AG04450 (cell line): ENCODE measurements around the gene COLEC12. TPM values are rescaled to one million over a fixed set of nuclear protein-coding genes. Genes with fewer than 3 reads are reported as not detected.

ENCODE experiments used
- CTCF ChIA-PET: fragments of 300-600, 350-600 bp; formaldehyde crosslinking; extraction: SDS; loops from one replicate; lab custom pipeline; 2022; ENCODE audit warnings: antibody characterized with exemption, inconsistent platforms; lab: Charles Lee
- POLR2A ChIA-PET: fragments of 350-600 bp; formaldehyde crosslinking; extraction: SDS; loops from one replicate; lab custom pipeline; 2021; ENCODE audit warnings: antibody characterized with exemption, inconsistent platforms; lab: Yijun Ruan, JAX
- DNase-seq: peaks from one replicate; pipeline ENCODE4 v3.0.0-alpha.2; 2011; ENCODE audit warnings: low read depth, low spot score
- H3K27ac ChIP-seq: one replicate; pipeline ENCODE4 v1.5.1; 2012; ENCODE audit warnings: low read depth, low read length, control low read depth
- H3K27me3 ChIP-seq: one replicate; pipeline ENCODE4 v1.6.0; 2012; ENCODE audit warnings: low read length; ENCODE audit not compliant: control insufficient read depth, insufficient read depth
- H3K4me3 ChIP-seq: 2 replicates; pipeline ENCODE4 v1.5.1; 2011; ENCODE audit warnings: mild to moderate bottlenecking, low read depth, low read length, control low read depth
- H3K9me3 ChIP-seq: 2 replicates; pipeline ENCODE4 v1.5.1; 2012; ENCODE audit warnings: low read length; ENCODE audit not compliant: control insufficient read depth, insufficient read depth
- polyA plus RNA-seq: library from polyadenylated mRNA; depleted of rRNA; stranded (reverse); fragments of >200 nt; gene quantifications from 2 replicates; pipeline ENCODE4 v1.2.3, GENCODE V29; 2011
- TF ChIP-seq, protein P1 (sequence below): IDR thresholded peaks from 2 replicates; pipeline ENCODE4 v1.5.1; 2011; ENCODE audit warnings: low read depth, low read length, control low read depth, inconsistent platforms

Gene COLEC12
- polyA plus RNA-seq, 1 experiment, result 10.9 TPM

DNA sequence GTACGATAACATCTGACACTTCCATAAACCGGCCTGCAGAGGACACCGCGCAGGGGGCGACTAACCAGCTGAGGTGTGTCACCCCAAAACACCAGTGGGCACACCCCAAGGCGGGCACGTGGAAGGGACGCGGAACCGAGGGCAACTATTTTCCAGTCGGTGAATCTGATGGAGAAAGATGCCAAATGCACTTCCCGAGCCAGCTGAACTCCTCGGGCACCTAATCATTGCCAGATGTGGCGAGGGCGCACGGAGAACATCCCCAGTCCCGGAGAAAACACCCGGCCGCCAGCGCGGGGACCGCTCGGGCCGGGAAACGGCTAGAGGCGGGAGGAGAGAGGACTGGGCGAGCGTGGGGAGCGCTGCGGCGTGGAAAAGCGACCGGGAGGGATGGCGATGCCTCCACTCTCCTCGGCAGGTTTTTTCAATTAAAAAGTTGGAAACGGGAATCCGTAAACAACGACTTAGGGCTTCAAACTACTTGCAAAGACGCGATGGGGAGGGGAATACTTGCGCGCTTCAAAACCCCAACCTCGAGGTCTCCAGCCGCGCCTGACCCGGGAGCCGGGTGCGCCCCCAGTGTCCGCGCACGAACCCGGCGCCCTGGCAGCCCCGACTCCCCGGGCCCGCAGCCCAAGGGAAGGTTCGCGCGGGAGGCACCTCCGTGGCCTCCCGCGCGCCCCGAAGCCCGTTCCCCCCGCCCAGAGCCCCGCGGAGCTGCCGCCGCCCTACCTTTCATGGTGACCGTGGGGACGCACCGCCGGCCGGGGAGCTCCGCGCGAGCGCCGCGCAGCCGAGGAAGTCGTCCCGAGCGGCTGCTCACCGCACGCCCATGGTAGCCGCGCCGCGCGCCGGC is 497 bp downstream of the COLEC12 start:
- POLR2A ChIA-PET, result interaction anchor here (0.7 kb wide), 1 partner anchor 56 kb away, joined by 3 read pairs; no protein-coding TSS in a partner anchor
- Histone ChIP-seq H3K9me3 (no peaks in the 10 kb centered on the region), H3K4me3 (peak overlapping the region; percentile 64), H3K27ac (no peak overlapping the region), H3K27me3 (peaks cover 33% of the 10 kb centered on the region)
- TF ChIP-seq, protein P1, sequence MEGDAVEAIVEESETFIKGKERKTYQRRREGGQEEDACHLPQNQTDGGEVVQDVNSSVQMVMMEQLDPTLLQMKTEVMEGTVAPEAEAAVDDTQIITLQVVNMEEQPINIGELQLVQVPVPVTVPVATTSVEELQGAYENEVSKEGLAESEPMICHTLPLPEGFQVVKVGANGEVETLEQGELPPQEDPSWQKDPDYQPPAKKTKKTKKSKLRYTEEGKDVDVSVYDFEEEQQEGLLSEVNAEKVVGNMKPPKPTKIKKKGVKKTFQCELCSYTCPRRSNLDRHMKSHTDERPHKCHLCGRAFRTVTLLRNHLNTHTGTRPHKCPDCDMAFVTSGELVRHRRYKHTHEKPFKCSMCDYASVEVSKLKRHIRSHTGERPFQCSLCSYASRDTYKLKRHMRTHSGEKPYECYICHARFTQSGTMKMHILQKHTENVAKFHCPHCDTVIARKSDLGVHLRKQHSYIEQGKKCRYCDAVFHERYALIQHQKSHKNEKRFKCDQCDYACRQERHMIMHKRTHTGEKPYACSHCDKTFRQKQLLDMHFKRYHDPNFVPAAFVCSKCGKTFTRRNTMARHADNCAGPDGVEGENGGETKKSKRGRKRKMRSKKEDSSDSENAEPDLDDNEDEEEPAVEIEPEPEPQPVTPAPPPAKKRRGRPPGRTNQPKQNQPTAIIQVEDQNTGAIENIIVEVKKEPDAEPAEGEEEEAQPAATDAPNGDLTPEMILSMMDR, result no peak
- no peak for DNase-seq
- CTCF ChIA-PET, result interaction anchor here (0.6 to 0.7 kb wide), 2 partner anchors 74 to 230 kb away, joined by 4 to 7 read pairs; no protein-coding TSS in a partner anchor

DNA sequence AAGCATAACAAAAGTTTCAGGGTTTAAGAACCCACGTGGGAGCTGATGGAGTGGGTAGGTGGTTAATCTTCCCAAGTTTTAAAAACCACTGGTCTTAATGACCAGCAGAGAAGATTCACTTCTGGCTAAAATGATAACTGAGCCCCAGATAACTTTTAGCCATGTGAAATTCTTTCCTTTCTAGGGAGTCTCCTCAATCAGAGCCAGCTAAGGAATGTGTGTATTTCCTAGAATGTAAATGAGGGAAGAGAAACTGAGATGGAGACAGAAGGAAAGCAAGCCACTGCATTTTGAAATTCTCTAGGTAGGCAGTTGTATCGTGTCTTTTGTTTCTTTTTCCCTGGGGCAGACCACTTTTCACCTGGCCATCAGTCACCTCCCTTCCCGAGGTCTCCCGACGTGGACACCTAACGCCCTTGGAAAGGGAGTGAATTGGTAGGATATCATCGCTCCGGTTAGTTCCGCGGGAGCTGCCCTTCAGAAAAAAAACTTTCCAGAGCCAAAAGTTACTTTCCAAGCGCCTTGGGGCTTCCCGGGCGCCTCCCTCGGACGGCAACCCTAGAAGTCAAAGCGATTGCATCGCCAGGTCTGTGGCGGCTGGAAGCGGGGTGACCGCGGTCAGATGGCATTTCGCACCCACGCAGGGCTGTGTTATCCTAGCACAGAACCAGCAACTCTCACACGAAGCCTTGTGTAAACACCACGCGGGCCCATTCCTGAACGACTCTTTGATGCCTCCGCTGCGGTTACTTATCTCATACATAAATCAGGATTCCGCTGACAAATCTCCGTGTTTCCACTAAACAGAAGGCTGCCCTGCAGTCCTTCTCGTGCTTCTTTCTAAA is 1.3 kb downstream of the COLEC12 start:
- no peak for DNase-seq
- POLR2A ChIA-PET, result no interaction called here
- H3K27me3 ChIP-seq, result peaks cover 27% of the 10 kb centered on the region
- CTCF ChIA-PET, result interaction anchor here (0.6 kb wide), 1 partner anchor 231 kb away, joined by 4 read pairs; no protein-coding TSS in a partner anchor
- H3K9me3 ChIP-seq, result no peaks in the 10 kb centered on the region
- no peak overlapping the region for H3K27ac ChIP-seq
- peak overlapping the region; percentile 64 for H3K4me3 ChIP-seq
- TF ChIP-seq, protein P1, result no peak

DNA sequence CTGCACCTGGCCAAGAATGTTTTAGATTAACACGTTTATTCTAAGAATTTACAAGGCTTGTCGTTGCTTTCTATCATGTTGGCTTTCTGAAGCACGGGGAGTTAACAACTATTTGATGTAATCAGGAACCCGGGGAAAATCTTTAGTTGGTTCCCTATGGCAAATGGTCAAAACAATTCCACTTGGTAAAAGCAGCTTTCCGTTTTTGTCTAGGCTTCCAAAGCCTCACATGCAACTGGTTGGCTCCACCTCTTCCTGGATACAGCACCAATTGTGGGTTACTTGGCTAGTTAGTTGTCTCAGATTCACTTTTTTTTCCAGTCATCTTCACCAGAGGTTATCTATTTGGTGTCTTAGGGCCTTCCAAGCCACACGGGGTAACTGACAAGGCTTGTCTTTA is 2.8 kb downstream of the COLEC12 start:
- ChIA-PET CTCF (interaction anchor here (0.6 kb wide), 1 partner anchor 60 kb away, joined by 3 read pairs; no protein-coding TSS in a partner anchor), POLR2A (no interaction called here)
- TF ChIP-seq, protein P1, result no peak
- Histone ChIP-seq H3K9me3 (no peaks in the 10 kb centered on the region), H3K4me3 (no peak overlapping the region), H3K27ac (no peak overlapping the region), H3K27me3 (peaks cover 20% of the 10 kb centered on the region)
- no peak for DNase-seq

DNA sequence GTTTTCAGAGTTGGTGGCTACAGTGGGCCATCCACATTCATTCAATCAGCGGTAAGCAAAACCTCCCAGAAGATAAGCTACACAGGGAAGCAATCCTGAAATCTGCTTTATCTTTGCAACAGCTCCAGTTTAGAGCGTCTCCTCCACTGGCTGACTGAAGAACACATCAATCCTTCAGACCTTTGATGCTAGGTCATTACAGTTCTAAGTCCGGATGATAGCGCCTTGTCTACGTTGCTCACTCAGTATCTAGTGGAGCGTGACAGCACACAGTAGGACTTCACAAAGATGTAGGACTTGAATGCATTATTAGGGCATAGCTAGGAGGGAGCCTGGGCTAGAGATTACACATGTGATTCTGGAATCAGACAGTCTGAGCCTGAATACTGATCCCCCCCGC is 5.0 kb downstream of the COLEC12 start:
- Histone ChIP-seq H3K27me3 (peaks cover 9% of the 10 kb centered on the region), H3K4me3 (no peak overlapping the region), H3K27ac (no peak overlapping the region), H3K9me3 (no peaks in the 10 kb centered on the region)
- TF ChIP-seq, protein P1, result no peak
- no peak for DNase-seq
- CTCF ChIA-PET, result interaction anchor here (1.1 kb wide), 1 partner anchor 10 kb away, joined by 3 read pairs; no protein-coding TSS in a partner anchor
- POLR2A ChIA-PET, result no interaction called here
